HPDE6-E6E7 (cell line): ENCODE data around the gene C10orf71.

Experiments
- DNase-seq: peaks from one replicate; pipeline ENCODE4 v3.0.0; 2011; ENCODE audit warnings: missing footprints; ENCODE audit errors: extremely low spot score

C10orf71 gene

GRCh38 chr10:49359349-49360270 lies 60.6 kb downstream of the C10orf71 start:
- no peak for DNase-seq

GRCh38 chr10:49360271-49361177 lies 61.6 kb downstream of the C10orf71 start:
- no peak for DNase-seq

GRCh38 chr10:49361178-49361554 lies 62.2 kb downstream of the C10orf71 start:
- DNase-seq = no peak

DNA sequence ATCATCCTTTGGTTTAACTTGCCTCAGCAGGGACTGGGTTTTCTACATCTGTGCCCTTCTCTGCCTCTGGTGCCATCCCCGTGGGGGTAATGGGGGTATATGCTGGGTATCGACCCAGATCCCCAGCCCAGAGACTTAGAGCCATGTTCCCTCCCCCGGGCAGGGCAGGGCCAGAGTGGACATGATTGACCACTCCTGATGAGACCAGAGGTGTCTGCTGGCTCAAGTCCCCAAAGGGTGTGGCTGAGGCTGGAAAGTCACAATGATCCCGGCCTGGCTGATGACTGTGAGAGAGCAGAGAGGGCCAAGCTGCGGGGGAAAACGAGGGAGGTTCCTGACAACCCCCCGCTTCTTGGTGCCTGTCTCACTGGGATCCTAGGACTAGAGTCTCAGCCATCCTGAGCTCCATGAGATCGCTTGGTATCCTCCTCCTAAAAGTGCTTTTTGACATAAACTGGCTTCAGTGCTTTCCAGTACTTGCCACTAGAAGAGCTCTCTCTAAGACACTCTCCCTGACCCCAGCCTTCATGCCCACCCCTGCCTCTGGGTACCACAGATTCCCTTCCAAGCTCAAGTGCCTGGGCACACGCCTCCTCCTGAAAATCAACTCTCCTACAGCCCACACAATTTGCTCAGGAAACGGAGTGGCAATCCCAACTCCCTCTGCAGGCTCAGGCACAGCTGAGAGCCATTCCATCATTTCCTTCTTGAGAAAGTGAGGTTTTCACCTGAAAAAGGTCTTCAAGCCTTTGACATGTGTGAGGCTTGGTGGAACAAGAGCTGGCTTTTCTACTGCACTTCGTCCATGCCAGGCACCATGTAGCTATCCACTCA lies 63.0 kb downstream of the C10orf71 start:
- no peak for DNase-seq

DNA sequence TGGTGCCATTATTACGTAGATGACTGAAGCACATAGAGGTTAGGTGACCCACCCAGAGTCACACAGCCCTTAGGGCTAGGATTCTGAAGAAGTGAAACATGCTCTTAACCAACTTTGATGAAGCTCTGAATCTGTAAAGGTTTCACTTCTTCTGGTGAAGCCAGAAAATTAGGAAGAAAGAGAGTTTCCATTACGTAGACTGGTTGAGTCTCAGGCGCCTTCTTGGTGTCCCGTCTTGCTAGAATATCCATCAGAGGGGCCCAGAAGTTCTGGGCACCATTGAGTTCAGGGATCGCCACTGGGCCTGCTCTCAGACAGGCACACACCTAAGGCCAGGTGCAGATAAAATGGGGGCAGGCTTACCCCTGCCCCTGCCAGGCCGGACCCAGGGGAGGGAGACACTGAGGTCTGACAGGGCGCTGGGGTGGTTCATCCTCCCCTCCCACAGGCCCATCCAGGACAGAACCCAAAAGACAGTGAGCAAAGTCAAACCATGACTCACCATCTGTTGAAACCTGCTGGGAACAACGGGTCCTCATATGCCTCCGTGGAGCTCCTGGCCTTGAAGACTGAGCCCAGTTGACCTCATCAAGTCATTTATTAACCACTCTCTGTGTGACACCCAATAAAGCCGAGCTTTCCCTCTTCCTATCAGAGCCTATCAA lies 63.8 kb downstream of the C10orf71 start:
- DNase-seq = no peak

GRCh38 chr10:49363309-49364031 lies 64.5 kb downstream of the C10orf71 start:
- DNase-seq = no peak

DNA sequence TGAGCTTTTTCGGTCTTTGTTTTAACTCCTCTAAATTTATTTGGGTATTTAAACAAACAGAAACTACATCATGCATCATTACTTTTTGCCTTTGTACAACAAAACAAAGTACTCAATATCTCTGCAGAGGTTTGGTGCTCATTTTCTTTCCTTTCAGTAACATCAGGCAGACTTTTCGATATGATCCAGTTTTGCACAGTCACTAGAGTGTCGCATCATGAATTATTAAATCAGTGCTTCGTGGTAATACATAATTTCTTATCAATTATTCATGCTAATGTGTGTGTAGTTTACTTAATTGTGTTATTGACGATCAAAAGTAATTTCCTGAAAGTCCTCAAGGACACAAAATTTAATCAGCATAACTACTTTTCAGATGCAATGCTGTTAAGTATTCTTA lies 65.1 kb downstream of the C10orf71 start:
- DNase-seq = no peak

DNA sequence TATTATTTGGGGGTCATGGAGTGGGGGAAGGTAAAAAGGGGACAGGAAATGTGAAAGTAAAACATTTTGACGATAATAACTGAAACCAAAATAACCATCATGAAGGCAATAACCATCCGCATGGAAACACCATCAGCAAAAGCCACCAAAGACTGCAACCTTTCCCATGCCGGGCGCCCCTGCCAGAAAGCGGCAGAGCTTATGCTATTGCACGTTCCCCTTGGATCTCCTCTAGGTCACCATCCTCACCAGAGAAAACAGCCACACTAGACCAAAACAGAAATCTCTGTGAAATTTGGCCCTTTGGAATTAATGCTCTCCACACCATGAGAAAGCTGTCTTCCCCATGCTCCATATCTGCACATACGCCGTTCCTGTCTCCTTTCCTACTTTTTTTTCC lies 65.8 kb downstream of the C10orf71 start:
- no peak for DNase-seq

GRCh38 chr10:49365275-49365674 lies 66.3 kb downstream of the C10orf71 start:
- no peak for DNase-seq

GRCh38 chr10:49365675-49366415 lies 66.9 kb downstream of the C10orf71 start:
- DNase-seq = no peak

DNA sequence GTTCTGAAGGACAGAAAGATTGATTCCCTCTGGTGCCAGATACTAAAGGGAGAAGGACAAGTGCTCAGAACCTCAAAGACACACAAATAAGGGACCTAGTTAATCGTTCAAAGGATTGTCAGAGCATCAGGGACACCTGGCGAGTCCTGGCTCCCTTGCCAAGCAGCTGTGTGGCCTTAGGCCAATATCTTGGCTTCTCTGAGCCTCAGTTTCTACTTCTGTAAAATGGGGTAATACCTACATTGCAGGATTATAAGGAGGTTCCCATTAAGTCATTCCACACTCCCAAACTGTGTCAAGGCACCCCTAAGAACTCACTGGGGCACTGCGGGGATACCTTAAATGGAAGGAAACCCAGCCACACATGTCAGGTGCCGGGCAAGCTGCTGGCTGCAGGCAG lies 67.5 kb downstream of the C10orf71 start:
- no peak for DNase-seq

DNA sequence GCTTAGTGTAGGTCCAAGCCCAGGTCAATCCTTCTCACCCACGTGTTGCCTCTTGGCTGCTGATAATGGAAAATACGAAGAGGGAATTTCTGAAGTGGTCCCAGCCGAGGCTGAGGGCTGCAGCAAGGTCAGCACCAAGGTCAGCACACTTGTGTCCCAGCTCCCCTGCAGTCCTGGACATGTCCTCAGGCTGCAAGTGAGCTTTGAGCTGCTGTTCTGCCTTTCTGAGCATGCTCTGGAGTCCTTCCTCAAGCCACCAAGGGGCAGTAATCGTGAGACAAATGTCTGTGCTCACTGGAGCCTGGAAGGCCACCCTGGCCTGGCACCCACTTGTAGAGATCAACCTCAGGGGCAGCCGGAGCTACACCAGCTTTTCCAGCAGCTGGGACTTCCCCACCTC lies 68.6 kb downstream of the C10orf71 start:
- no peak for DNase-seq

DNA sequence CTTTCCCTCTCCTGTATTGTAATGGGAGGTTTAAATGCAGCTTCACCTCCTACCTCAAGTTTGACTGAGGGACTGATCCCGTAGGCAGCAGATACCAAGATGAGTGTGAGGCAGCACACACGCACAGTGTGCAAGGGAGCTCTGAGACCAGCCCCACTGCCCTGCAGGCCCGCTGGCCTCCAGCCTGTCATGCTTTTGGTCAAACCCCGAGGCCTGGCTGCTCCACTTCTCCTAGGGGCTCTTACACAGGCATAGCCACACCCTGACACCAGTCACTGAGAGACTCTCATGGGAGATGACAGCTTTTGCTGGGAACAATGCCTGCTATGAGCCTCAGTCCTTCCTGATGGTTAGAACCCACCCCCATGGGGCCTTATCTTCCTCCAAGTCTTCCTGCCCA lies 69.3 kb downstream of the C10orf71 start:
- DNase-seq = no peak

DNA sequence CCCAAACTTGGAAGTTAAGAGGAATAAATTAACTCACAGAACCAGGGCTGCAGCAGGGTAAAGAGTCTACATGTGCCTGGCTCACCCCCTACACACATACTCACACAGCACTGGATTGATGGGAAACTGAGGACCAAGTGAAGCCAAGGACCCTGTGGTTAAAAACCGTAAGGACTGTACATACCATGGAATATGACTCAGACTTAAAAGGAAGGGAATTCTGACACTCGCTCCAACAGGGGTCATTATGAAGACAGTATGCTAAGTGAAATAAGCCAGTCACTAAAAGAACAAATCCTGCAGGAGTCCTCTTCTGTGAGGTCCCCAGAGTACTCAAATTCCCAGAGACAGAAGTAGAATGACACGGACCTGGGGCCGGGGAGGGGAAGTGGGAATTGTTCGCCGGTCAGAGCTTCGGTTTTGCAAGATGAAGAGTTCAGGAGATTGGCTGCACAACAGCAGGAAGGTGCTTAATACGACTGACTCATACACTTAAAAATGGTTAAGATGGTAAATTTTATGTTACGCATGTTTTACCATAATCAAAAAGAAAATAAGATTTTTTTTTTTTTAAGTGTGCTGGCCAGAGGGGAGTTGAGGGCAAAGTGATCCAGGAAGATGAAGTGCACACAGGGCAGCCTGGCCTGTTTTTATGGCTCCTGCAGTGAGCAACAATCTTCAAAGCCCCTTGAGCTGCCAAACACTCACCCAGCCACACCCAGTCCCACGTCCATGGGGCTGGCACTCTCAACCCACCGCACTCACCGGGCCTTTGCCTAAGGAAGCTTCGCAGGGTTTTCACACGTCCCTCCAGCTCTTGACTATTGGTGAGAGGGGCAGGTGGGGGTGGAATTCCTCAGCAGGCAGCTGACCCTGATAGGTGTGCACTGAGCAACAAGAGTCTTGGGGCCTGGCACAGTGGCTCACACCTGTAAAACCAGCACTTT lies 70.5 kb downstream of the C10orf71 start:
- DNase-seq = no peak

DNA sequence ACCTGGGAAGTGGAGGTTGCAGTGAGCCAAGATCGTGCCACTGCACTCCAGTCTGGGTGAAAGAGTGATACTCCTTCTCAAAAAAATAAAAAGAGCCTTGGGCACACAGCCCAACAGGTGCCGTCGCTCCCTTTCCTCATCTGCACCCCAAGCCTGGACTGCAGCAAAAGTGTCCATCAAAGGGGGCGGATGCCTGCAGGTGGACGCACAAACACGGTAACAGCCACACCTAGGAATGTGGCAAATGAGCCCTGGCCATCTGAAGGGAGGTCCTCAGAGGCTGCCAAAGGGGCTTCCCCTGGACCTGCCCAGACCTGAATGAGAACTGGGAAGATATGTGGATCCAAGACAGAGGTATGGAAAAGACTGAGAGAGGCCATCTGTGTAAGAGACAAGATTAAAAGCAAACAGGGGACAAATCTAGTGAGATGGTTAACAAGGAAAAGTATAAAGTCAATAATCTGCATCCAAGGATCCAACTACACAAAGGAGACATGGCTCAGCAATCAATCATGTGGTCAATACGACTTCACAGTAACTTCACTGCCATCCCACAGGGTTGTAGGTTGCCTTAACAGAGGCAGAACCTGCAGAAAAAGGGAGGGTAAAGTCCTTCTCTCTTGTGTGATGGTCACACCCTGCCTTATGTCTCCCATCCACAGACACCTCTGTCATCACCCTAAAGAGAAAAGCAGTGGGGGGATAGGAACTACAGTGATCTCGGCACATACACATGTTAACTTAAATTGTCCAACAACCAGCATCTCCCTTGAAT lies 71.5 kb downstream of the C10orf71 start:
- DNase-seq = no peak

DNA sequence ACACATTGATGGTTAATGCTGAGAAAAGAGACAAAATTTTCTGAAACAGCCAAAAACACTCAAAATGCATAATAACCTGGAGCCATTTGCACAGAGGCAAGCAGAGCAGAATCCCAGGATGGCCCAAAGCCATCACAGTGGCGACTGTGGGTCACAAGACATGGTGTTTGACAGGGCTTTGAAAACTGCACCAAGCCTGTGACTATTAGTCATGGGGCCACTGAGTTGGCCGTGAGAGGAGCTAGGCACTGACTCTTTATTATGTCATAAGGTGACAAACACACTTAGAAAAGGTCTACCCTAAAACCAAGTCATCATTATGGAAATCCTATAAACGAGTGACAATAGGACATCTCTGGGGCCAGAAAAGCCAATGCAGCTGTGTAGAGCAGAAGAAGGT lies 73.0 kb downstream of the C10orf71 start:
- DNase-seq = no peak

GRCh38 chr10:49373361-49373760 lies 74.4 kb downstream of the C10orf71 start:
- DNase-seq = no peak

DNA sequence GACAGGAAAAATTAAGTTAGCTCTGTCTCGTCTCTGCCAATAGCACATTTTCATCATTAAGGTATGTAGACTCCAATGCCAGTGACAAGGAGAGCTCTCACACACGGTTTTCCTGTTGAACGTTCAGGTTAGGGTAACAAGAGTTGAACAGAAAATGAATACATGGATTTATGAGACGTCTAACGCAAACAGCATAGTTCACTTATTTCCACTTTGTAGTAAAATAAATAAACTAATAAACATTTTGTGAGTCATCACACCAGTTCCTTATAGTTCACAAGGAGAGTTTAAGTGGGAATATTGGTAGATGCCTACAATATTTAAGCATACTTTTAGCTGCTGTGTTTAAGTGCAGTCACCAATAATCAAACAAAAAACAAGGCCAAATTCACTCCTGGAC lies 75.8 kb downstream of the C10orf71 start:
- no peak for DNase-seq
